ENCODE measurements around the gene ADAMTS9.

The ADAMTS9 gene

DNA sequence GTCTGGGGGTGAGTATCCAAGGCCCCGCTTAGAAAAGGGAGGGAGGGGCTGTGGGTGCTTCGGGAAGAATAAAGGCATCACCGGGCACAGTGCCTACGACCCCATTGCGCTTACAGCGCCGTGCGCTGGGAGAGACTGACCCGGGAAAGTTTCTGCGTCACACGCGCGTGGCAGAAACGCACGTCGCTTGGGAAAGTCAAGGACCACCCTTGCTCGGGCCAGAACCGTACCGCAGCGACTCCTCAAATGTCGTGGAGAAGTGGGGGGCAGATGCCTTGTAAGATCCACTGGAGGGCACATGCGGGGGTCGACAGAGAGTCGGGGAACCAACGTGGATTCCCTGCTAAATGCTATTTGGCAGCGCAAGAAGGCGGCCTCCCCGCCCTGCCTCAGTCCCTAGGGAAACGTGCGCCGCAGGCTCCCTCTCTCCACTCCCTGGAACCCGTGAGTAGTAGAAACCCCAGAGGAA, 2.4 kb downstream of the ADAMTS9 start:
- DNase-seq (ENCODE audit: low read depth in 2 of 2): no peak

DNA sequence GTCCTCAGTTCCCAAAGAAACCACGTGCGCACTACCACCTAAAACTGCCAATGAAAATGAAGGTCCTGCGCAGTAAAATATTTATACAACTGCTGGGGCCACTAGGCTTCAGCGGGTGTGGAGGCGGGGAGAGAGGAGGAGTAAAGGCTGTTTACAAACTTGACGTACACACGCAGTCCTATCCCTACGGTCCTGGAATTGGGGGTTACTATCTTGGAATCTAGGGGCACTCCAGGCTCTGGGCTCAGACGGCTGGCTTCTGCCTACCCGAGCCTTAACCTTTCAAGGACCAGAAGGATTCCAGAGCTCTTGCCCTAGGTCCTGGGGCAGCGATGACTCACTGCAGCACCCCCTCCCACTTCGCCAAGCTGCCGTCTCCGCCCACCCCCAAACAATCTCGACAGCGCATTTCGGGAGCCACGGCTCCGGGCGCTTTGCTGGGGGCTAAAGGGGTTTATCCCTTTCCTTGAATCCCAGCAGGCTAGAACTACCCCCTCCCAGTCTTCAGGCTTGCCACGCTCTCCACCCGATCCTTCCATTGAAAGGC, 3.0 kb downstream of the ADAMTS9 start:
- DNase-seq (ENCODE audit: low read depth in 2 of 2): no peak

GRCh38 chr3:64681827-64682226, 6.0 kb downstream of the ADAMTS9 start:
- no peak for DNase-seq (ENCODE audit: low read depth in 2 of 2)

DNA sequence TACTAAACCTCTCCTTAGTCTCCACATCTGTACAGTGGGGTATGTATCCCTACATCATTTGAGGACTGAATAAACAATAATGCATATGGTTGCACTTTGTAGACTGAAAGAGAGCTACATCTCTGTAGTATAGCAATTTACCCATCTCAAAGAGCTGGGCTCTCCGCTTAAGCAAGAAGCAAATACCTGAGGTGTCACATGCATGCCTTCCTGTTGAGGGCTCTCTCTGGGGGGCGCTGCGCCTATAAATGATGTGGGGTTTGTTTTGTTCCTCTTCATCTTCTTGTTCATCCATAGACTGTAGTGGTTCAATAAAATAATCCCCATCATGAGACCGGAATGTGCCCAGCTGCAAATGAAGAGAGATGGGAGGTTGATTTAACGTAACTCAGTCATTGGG, 6.8 kb downstream of the ADAMTS9 start:
- DNase-seq (ENCODE audit: low read depth in 2 of 2): no peak

DNA sequence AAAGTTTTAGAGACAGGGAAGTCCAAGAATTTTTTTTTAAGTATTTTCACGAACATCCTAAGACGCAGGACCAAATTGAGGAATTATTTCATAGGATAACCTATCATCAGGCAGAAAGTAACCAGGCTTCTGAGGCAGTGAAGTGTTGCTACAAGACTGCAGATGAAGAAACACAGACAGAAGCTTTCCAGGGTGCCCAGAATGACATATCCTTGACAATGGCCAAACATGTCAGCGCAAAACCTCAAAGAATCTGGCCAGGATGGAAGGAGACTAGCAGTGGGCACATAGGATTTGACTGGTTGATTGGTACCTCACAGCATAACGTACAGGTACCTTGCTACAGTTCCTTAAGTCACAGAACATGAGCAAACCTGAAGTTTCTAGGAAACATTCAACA, 7.5 kb downstream of the ADAMTS9 start:
- no peak for DNase-seq (ENCODE audit: low read depth in 2 of 2)

DNA sequence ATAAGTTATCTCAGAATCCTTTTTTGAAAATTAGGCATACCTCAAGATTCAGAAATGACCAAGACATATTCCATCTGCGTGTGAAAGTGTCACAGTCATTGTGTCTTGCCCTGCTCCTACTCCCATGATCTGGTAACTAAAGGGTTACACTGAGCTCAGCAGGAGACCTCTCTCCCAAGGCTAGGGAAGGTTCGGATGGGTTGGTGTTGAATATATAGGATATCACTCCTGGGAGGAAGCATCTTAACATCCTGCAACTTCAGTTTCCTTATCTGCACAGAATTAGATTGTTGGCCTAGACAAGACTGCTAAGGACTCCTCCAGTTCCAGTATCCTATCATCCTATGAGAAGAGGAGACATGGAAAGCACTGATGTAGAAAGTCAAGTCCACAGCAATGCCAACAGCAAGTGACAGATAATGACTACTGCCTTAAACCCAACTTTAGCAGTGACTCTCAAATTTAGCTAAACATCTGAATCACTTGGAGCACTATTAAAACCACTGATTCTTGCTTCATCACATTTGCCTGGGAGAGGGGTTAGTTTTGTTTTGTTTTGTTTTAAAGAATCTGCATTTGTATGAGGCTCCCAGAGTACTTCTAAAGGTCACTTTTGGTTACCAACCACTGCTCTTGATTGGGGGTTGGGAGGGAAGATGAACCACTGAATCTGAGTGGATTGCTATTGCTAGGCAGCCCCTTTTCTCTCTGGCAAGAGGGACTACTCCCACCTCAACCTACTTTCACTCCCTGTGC, 9.7 kb downstream of the ADAMTS9 start:
- DNase-seq (ENCODE audit: low read depth in 2 of 2): no peak

DNA sequence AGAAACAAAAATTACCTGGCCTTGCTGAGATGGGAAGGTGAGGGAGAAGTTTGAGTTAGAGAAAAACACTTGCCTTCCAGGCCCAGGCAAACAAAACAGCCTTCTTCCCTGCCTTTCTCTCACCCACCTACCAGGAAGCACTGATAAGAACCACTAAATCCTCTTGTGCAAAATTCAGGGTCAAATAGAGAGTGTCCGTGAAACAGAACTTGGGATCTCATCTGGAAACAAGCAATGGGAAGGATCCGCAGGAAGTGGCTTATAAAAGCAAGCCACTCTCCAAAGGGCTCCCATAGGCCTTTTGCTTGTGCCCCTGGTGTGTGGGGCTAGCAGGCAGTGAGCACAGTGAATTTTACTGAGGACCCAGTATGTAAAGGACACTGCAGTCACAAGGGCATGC, 11.0 kb downstream of the ADAMTS9 start:
- no peak for DNase-seq (ENCODE audit: low read depth in 2 of 2)

GRCh38 chr3:64675687-64676247, 12.0 kb downstream of the ADAMTS9 start:
- no peak for DNase-seq (ENCODE audit: low read depth in 2 of 2)

- DNase-seq (ENCODE audit: low read depth in 2 of 2): no peak
Measured at GRCh38 chr3:64674591-64675076, 13.2 kb downstream of the ADAMTS9 start.

- DNase-seq (ENCODE audit: low read depth in 2 of 2): no peak
Measured at GRCh38 chr3:64673159-64673715, 14.6 kb downstream of the ADAMTS9 start.

DNA sequence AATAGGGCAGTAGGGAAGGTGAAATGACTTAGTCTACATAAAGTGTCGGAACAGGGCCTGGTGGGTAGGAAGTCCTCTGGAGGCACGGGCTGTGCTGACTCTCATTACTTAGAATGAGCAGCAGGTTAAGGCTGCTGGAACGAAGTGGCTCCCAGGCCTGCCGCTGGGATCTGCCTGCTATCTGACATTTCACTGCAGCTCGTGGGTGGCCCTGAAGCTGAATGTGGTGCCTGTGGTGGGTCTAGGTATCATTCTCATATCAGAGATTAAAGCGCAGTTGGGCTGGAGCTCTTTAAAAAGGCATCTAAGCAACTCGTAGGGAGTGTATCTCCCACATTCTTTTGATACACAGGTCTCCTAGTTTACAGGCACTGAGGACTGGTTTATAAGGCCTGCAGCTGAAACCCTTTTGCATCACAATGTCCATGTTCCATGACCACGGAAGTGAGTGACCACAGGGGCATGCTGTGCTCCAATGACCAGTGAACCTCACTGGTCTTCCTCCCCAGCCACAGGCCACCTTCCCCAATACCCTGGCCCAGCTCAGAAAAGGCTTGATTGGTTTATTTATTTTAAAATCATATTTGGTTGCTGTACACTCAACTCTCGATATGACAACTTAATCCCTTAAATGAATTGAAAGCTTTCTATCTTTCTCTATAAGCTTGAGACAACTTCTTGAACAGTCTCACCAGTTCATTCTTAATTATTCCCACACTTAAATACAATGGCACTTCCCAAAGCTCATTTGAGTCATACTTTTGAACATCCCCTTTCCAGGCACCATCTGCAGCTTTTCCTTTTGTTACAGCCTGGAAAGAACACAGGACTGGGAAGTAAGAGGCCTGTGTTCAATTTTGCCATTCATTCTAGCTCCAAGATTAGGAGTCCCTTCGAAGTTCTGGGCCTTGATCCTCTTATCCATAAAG, 19.0 kb downstream of the ADAMTS9 start:
- no peak for DNase-seq (ENCODE audit: low read depth in 2 of 2)

GRCh38 chr3:64667887-64668581, 19.8 kb downstream of the ADAMTS9 start:
- DNase-seq (ENCODE audit: low read depth in 2 of 2): no peak

DNA sequence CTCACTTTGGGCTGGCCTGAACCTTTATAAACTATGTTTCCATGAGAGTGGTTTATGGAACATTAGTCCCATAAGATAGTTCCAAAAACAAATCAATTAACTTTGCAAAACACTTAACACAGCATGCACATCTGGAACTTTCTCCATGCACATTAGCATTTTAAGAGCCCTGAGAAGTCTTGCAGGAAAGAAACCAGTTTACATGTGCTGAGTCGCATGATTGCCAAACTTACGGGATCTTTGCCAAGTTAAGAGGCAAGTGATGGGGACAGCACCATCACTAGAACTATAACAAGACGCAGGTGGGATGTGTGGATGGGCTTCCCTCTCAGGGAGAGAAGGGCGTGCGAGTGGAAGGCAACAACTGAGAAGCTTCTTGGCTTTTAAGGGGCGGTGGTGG, 20.7 kb downstream of the ADAMTS9 start:
- no peak for DNase-seq (ENCODE audit: low read depth in 2 of 2)

- no peak for DNase-seq (ENCODE audit: low read depth in 2 of 2)
Measured at GRCh38 chr3:64666171-64666588, 21.6 kb downstream of the ADAMTS9 start.

GRCh38 chr3:64664397-64664796, 23.4 kb downstream of the ADAMTS9 start:
- no peak for DNase-seq (ENCODE audit: low read depth in 2 of 2)

DNA sequence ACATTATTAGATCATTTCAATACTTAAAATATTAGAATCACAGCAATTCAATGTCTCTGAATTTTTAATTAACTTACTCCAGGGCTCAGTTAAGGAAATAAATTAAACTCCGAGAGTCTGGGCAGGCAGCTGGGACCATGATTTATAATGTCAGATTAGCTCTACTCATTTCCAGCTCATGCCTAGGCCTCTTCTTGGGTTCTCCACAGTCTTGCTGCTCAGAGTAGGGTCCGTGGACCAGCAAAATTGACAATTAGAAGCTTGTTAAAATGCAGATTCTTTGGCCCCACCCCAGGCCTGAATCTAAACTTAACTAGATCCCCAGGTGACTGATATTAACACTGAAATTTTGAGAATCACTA, 28.2 kb downstream of the ADAMTS9 start:
- no peak for DNase-seq (ENCODE audit: low read depth in 2 of 2)

DNA sequence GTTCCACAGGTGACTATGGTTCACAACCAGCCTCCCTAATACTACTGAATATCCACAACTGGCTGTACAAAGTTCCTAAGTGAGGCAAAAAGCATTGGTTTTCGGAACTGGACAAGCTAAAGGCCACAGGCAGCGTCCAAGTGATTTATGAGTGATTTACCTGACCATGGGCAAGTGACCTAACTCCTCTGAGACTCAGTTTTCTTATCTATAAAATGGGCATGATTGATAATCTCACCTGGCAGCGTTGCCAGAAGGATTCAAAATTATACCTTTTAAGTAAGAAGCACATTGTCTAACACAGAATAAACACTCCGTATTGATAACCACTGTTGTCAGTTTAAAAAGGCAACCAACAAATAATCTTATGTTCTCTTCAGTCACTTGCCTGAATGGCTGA, 29.8 kb downstream of the ADAMTS9 start:
- no peak for DNase-seq (ENCODE audit: low read depth in 2 of 2)

DNA sequence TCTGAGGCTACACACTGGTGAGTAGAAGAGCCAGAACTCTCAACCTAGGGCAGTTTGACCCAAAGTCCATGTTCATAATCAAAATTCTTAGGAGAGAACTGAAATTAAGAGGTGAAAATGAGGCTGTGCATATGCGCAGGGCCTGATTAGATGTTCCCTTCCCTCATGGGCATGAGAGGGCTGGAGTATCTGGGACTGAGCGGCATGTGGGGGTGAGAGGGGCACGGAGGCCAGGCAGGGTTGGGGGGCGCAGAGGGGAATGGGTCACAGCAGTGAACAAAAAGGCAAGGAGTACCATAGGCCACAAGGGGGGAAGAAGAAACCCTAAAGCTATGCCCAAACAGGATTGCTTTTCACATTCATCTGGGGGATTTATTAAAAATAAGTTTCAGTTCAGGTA, 31.3 kb downstream of the ADAMTS9 start:
- DNase-seq (ENCODE audit: low read depth in 2 of 2): no peak

DNA sequence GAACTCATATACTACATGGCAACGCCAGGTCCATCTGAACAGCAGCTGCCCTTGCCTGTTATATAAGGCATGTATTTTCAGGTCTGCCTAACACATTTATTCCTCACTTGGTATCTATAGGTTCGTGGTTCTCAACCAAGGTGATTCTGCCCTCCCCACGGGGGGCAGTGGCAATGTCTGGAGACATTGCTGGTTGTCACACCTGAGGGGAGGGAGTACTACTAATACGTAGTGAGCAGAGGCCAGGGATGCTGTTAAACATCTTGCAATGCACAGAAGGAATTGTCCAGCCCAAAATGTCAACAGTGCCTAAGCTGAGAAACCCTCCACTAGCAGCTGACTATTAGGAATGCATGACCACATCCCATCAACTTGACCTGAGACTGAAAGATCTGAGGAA, 32.6 kb downstream of the ADAMTS9 start:
- DNase-seq (ENCODE audit: low read depth in 2 of 2): no peak

- DNase-seq (ENCODE audit: low read depth in 2 of 2): no peak
Measured at GRCh38 chr3:64654013-64654412, 33.8 kb downstream of the ADAMTS9 start.

DNA sequence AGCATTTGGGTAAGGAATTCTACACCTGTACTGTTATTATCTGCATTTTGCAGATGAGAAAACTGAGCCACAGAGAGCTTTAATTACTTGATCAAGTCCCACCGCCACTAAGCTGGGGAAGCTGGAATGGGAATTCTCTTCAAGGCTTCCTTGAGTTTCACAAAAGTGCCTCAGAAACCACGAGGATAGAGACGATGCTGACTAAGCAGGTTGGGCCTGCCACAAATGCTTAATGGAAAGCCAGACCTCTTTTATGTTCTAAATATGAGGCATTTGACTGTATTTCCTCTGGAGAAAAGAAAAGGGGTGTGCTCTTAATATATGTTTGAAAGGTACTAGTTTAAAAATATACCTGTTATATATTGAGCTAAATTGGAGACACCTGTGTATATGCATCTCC, 34.7 kb downstream of the ADAMTS9 start:
- DNase-seq (ENCODE audit: low read depth in 2 of 2): no peak
